ENCODE data around the gene CA5A. TPM values are rescaled to one million over a fixed set of nuclear protein-coding genes. Genes with fewer than 3 reads are reported as not detected.
A peak's percentile ranks its signal among the peaks of the same experiment; 100 is the strongest.
"Not testable (repeated sequence)": the region's sequence is repeated elsewhere in the genome, so short reads cannot be mapped to it uniquely, and the experiment has no call there.

CA5A gene
- total RNA-seq, 4 donors from 2014 or later = not detected

- in situ Hi-C loops (cut with MboI; ENCODE audit: low pct_ligation_motif_present in 1 of 4, low pct_unique_long_range_greater_than_20kb in 1 of 4, low sequenced_read_pairs in 3 of 4); H3K4me1 ChIP-seq; H3K4me3 ChIP-seq; intact Hi-C loops (cut with DNase I; ENCODE audit: low total_unique reads); H3K36me3 ChIP-seq; H3K9me3 ChIP-seq: not testable (repeated sequence)
- DNase-seq = peak; percentile 49
- 55% methylated on average over 8 of the region's 8 CpGs; no CpG with 5 or more reads in 1 of the 2 donors for WGBS, 2 donors (ENCODE audit: low coverage in 1 of 2)
- H3K27me3 ChIP-seq = peaks cover 17% of the 10 kb centered on the region
- peak in 1 of 5 experiments; percentile 31 for TF ChIP-seq CTCF (IDR thresholded peaks at IDR 0.05)
- H3K27ac ChIP-seq = peak overlapping the region in 1 of 4 donors; percentile 9
Observed at GRCh38 chr16:87885371-87885967, 50.9 kb downstream of the CA5A start.

- in situ Hi-C loops (cut with MboI; ENCODE audit: low pct_ligation_motif_present in 1 of 4, low pct_unique_long_range_greater_than_20kb in 1 of 4, low sequenced_read_pairs in 3 of 4) (no loop called here), intact Hi-C loops (cut with DNase I; ENCODE audit: low total_unique reads) (no loop called here)
- Histone ChIP-seq H3K4me3 (no peak overlapping the region), H3K9me3 (no peaks in the 10 kb centered on the region), H3K4me1 (no peaks in the 10 kb centered on the region), H3K27me3 (peaks cover 17% of the 10 kb centered on the region), H3K36me3 (no peaks in the 10 kb centered on the region), H3K27ac (no peak overlapping the region)
- TF ChIP-seq POLR2A (IDR thresholded peaks at IDR 0.05) = no peak
- TF ChIP-seq CTCF (IDR thresholded peaks at IDR 0.05) = no peak
- TF ChIP-seq EP300 (IDR thresholded peaks at IDR 0.05; ENCODE audit: low read depth) = no peak
- TF ChIP-seq POLR2AphosphoS5 (IDR thresholded peaks at IDR 0.05) = no peak
- no peak for DNase-seq
- 80 to 87% methylated on average over 3 to 29 of the region's 29 CpGs for WGBS, 2 donors (ENCODE audit: low coverage in 1 of 2)
Observed at GRCh38 chr16:87882436-87883019, 53.8 kb downstream of the CA5A start.

GRCh38 chr16:87881324-87882200 lies 54.8 kb downstream of the CA5A start:
- WGBS, 2 donors (ENCODE audit: low coverage in 1 of 2) = 56 to 57% methylated on average over 12 to 24 of the region's 24 CpGs
- intact Hi-C loops (cut with DNase I; ENCODE audit: low total_unique reads) = no loop called here
- H3K4me1 ChIP-seq = no peaks in the 10 kb centered on the region
- H3K27me3 ChIP-seq = peaks cover 18% of the 10 kb centered on the region
- no peak overlapping the region for H3K4me3 ChIP-seq
- no peak overlapping the region for H3K27ac ChIP-seq
- H3K36me3 ChIP-seq = no peaks in the 10 kb centered on the region
- in situ Hi-C loops (cut with MboI; ENCODE audit: low pct_ligation_motif_present in 1 of 4, low pct_unique_long_range_greater_than_20kb in 1 of 4, low sequenced_read_pairs in 3 of 4) = no loop called here
- TF ChIP-seq CTCF (IDR thresholded peaks at IDR 0.05) = no peak
- no peak for TF ChIP-seq POLR2AphosphoS5 (IDR thresholded peaks at IDR 0.05)
- TF ChIP-seq EP300 (IDR thresholded peaks at IDR 0.05; ENCODE audit: low read depth) = no peak
- TF ChIP-seq POLR2A (IDR thresholded peaks at IDR 0.05) = no peak
- H3K9me3 ChIP-seq = no peaks in the 10 kb centered on the region
- no peak for DNase-seq

GRCh38 chr16:87880117-87880696 lies 56.1 kb downstream of the CA5A start:
- Histone ChIP-seq H3K9me3 (no peaks in the 10 kb centered on the region), H3K36me3 (no peaks in the 10 kb centered on the region), H3K4me1 (no peaks in the 10 kb centered on the region), H3K27me3 (peaks cover 30% of the 10 kb centered on the region), H3K27ac (no peak overlapping the region), H3K4me3 (no peak overlapping the region)
- intact Hi-C loops (cut with DNase I; ENCODE audit: low total_unique reads) = no loop called here
- TF ChIP-seq POLR2A (IDR thresholded peaks at IDR 0.05) (no peak), CTCF (IDR thresholded peaks at IDR 0.05) (no peak), POLR2AphosphoS5 (IDR thresholded peaks at IDR 0.05) (no peak), EP300 (IDR thresholded peaks at IDR 0.05; ENCODE audit: low read depth) (no peak)
- WGBS, 2 donors (ENCODE audit: low coverage in 1 of 2) = 82% methylated on average over 17 of the region's 17 CpGs; no CpG with 5 or more reads in 1 of the 2 donors
- in situ Hi-C loops (cut with MboI; ENCODE audit: low pct_ligation_motif_present in 1 of 4, low pct_unique_long_range_greater_than_20kb in 1 of 4, low sequenced_read_pairs in 3 of 4) = no loop called here
- no peak for DNase-seq

- H3K4me3 ChIP-seq; H3K9me3 ChIP-seq; DNase-seq; H3K27ac ChIP-seq; intact Hi-C loops (cut with DNase I; ENCODE audit: low total_unique reads); H3K36me3 ChIP-seq; H3K4me1 ChIP-seq: not testable (repeated sequence)
- in situ Hi-C loops (cut with MboI; ENCODE audit: low pct_ligation_motif_present in 1 of 4, low pct_unique_long_range_greater_than_20kb in 1 of 4, low sequenced_read_pairs in 3 of 4) = loop anchor here in 2 of 4 donors (10.0 kb wide), 1 partner anchor 95 kb away; no protein-coding TSS in a partner anchor
- 87 to 100% methylated on average over 1 to 5 of the region's 5 CpGs for WGBS, 2 donors (ENCODE audit: low coverage in 1 of 2)
- peaks cover 37% of the 10 kb centered on the region for H3K27me3 ChIP-seq
Observed at GRCh38 chr16:87879411-87880013, 56.8 kb downstream of the CA5A start.

Data from transverse colon (tissue), 4 donors.